NCI-H1048 (cell line): ENCODE results near the gene PRKN.

ENCODE experiments used
- DNase-seq: peaks from one replicate; lab custom pipeline; 2025; lab: John Stamatoyannopoulos, UW

The PRKN gene

GRCh38 chr6:162727322-162728182, at the start of gene PRKN, which contains the start of gene PACRG:
Gene PRKN (minus strand): TSS chr6:162727766.
Gene PACRG (plus strand): TSS chr6:162727974.
- DNase-seq: peak; percentile 95

- no peak for DNase-seq
Observed at GRCh38 chr6:162777091-162777490, 49.5 kb upstream of the PRKN start.

- DNase-seq: no peak
Observed at GRCh38 chr6:162773996-162774395, 46.4 kb upstream of the PRKN start.

- DNase-seq: no peak
Observed at GRCh38 chr6:162772466-162772865, 44.9 kb upstream of the PRKN start.

- DNase-seq: no peak
Observed at GRCh38 chr6:162770955-162771354, 43.4 kb upstream of the PRKN start.

- no peak for DNase-seq
Observed at GRCh38 chr6:162770136-162770535, 42.6 kb upstream of the PRKN start.

GRCh38 chr6:162753775-162754174, 26.2 kb upstream of the PRKN start:
- no peak for DNase-seq

GRCh38 chr6:162751211-162751859, 23.8 kb upstream of the PRKN start:
- no peak for DNase-seq

GRCh38 chr6:162750776-162751175, 23.2 kb upstream of the PRKN start:
- no peak for DNase-seq

GRCh38 chr6:162736961-162737360, 9.4 kb upstream of the PRKN start:
- no peak for DNase-seq

GRCh38 chr6:162733489-162733888, 5.9 kb upstream of the PRKN start:
- no peak for DNase-seq

- DNase-seq: no peak
Observed at GRCh38 chr6:162730502-162730901, 2.9 kb upstream of the PRKN start.

GRCh38 chr6:162728706-162729105, 1.1 kb upstream of the PRKN start:
- no peak for DNase-seq

- DNase-seq: no peak
Observed at GRCh38 chr6:162728197-162728596, 631 bp upstream of the PRKN start.

- DNase-seq: no peak
Observed at GRCh38 chr6:162726947-162727321, 632 bp downstream of the PRKN start.

- DNase-seq: no peak
Observed at GRCh38 chr6:162722633-162723032, 4.9 kb downstream of the PRKN start.

GRCh38 chr6:162722226-162722625, 5.3 kb downstream of the PRKN start:
- DNase-seq: no peak

- DNase-seq: no peak
Observed at GRCh38 chr6:162721404-162721687, 6.2 kb downstream of the PRKN start.

GRCh38 chr6:162719528-162719927, 8.0 kb downstream of the PRKN start:
- DNase-seq: no peak

- no peak for DNase-seq
Observed at GRCh38 chr6:162715601-162716000, 12.0 kb downstream of the PRKN start.

GRCh38 chr6:162713974-162714780, 13.4 kb downstream of the PRKN start:
- DNase-seq: no peak

GRCh38 chr6:162712694-162713093, 14.9 kb downstream of the PRKN start:
- no peak for DNase-seq

- DNase-seq: no peak
Observed at GRCh38 chr6:162711376-162711775, 16.2 kb downstream of the PRKN start.
